ENCODE data around the gene IQCF5. TPM values are rescaled to one million over a fixed set of nuclear protein-coding genes. Genes with fewer than 3 reads are reported as not detected.

The IQCF5 gene
- total RNA-seq (2021) (not detected in 2 replicates), Bru-seq, nascent RNA (not detected), BruChase-seq, experiment 1, labeled RNA remaining after a 2-hour chase (not detected), BruChase-seq, experiment 2, labeled RNA remaining after a 6-hour chase (not detected)
- long read RNA-seq: 0 reads

DNA sequence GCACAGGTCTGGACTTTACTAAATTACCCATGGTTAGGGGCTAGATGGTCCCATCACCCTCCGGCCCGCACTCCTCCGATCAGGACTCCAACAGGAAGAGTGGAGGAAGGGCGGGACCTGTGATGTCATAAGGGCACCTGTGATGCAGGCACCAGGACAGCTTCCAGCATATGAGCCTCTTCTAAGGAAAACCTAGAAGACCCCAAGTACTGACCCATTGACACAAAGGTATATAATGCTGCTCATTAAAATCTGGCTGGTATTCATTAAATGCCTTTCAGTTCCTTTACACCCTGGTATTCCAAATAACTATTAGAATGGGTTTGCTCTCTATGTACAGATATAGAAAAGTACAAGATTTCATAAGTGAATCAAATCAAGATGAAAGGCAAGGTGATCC is at the start of gene IQCF5:
IQCF5 (minus strand) TSS at position 101 of the 400 bp plus-strand sequence; CDS start at position 31, 70 bp downstream.
- H3K4me2 ChIP-seq: peak within 1 kb of the TSS; percentile 40
- CTCF ChIA-PET: no interaction called here
- no peak within 1 kb of the TSS for H3K27ac ChIP-seq

DNA sequence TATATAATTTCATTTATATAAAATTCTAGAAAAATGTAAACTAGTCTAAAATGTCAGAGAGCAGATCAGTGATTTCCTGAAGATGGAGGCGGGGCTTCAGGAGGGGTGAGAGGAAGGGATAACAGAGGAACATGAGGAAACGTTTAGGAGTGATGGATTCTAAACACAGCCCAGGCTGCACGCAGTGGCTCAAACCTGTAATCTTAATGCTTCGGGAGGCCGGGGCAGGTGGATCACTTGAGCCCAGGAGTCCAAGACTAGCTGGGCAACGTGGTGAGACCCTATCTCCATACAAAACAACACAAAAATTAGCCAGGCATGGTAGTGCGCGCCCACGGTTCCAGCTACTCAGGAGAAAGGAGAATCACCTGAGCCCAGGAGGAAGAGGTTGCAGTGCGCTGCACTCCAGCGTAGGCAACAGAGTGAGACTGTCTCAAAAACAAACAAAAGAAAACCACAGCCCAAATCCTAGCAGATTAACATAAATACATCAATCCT is 45.7 kb upstream of the IQCF5 start:
- Histone ChIP-seq H3K36me3 (ENCODE audit: low read depth) (no peaks in the 10 kb centered on the region), H3F3A (ENCODE audit: insufficient read depth, low read depth) (no peaks in the 10 kb centered on the region), H3K9me3 (ENCODE audit: insufficient read depth, low read depth) (no peaks in the 10 kb centered on the region), H2AFZ (no peak overlapping the region), H4K20me1 (ENCODE audit: insufficient read depth) (no peaks in the 10 kb centered on the region), H3K4me1 (replicated peaks; ENCODE audit: insufficient read depth) (no peaks in the 10 kb centered on the region), H3K79me2 (ENCODE audit: low read depth) (no peaks in the 10 kb centered on the region), H3K4me2 (no peak overlapping the region), H3K4me3 (no peak overlapping the region), H3K27ac (no peak overlapping the region), H3K27me3 (ENCODE audit: insufficient read depth, low read depth) (no peaks in the 10 kb centered on the region), H3K9me2 (ENCODE audit: insufficient read depth) (no peaks in the 10 kb centered on the region)
- POLR2A ChIA-PET (ENCODE audit: unreplicated experiment): interaction anchor here (0.5 kb wide), 1 partner anchor 80 kb away, joined by 3 read pairs; no protein-coding TSS in a partner anchor
- intact Hi-C loops (cut with micrococcal nuclease; ENCODE audit: unreplicated experiment): no loop called here
- no peak for DNase-seq
- no peak for TF ChIP-seq EZH2 (IDR thresholded peaks at IDR 0.05; ENCODE audit: low read depth)
- TF ChIP-seq, protein P1, sequence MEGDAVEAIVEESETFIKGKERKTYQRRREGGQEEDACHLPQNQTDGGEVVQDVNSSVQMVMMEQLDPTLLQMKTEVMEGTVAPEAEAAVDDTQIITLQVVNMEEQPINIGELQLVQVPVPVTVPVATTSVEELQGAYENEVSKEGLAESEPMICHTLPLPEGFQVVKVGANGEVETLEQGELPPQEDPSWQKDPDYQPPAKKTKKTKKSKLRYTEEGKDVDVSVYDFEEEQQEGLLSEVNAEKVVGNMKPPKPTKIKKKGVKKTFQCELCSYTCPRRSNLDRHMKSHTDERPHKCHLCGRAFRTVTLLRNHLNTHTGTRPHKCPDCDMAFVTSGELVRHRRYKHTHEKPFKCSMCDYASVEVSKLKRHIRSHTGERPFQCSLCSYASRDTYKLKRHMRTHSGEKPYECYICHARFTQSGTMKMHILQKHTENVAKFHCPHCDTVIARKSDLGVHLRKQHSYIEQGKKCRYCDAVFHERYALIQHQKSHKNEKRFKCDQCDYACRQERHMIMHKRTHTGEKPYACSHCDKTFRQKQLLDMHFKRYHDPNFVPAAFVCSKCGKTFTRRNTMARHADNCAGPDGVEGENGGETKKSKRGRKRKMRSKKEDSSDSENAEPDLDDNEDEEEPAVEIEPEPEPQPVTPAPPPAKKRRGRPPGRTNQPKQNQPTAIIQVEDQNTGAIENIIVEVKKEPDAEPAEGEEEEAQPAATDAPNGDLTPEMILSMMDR (conservative IDR thresholded peaks at IDR 0.05): no peak
- CTCF ChIA-PET: interaction anchor here (0.6 kb wide), 1 partner anchor 494 kb away, joined by 6 read pairs; no protein-coding TSS in a partner anchor
- BruUV-seq (replicated peaks): no TSS peak

More for the DNA sequence above, at the start of gene IQCF5:
- no peaks in the 10 kb centered on the region for H3K9me2 ChIP-seq (ENCODE audit: insufficient read depth)
- H3K36me3 ChIP-seq (ENCODE audit: low read depth): no peaks in the 10 kb centered on the region
- H4K20me1 ChIP-seq (ENCODE audit: insufficient read depth): no peaks in the 10 kb centered on the region
- no peaks in the 10 kb centered on the region for H3F3A ChIP-seq (ENCODE audit: insufficient read depth, low read depth)
- intact Hi-C loops (cut with micrococcal nuclease; ENCODE audit: unreplicated experiment): no loop called here
- H3K4me1 ChIP-seq (replicated peaks; ENCODE audit: insufficient read depth): peaks cover 16% of the 10 kb centered on the region
- H3K27me3 ChIP-seq (ENCODE audit: insufficient read depth, low read depth): no peaks in the 10 kb centered on the region
- H2AFZ ChIP-seq: no peak within 1 kb of the TSS
- DNase-seq: no peak
- BruUV-seq (replicated peaks): no TSS peak
- no peaks in the 10 kb centered on the region for H3K9me3 ChIP-seq (ENCODE audit: insufficient read depth, low read depth)
- H3K4me3 ChIP-seq: no peak within 1 kb of the TSS
- H3K79me2 ChIP-seq (ENCODE audit: low read depth): no peaks in the 10 kb centered on the region
- TF ChIP-seq, protein P1 (conservative IDR thresholded peaks at IDR 0.05): no peak
- no peak for TF ChIP-seq EZH2 (IDR thresholded peaks at IDR 0.05; ENCODE audit: low read depth)
- POLR2A ChIA-PET (ENCODE audit: unreplicated experiment): no interaction called here

DNA sequence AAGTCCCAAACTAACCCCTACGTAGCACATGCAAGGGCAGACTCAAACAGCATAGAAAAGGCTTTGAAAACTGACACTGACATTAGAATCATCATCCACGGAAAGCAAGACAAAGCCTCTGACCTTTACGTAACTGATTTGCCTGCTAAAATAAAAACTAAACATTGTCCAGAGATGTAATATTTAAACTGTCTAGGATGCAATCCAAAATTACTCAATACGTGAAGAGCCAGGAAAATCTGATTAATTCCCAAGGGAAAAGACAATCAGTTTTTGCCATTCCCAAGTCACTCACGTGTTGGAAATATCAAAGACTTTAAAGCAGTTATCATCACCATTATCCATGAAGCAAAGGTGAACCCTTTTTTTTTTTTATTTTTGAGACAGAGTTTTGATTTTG is 41.0 kb upstream of the IQCF5 start:
- H3K27ac ChIP-seq: no peak overlapping the region
- H3K27me3 ChIP-seq (ENCODE audit: insufficient read depth, low read depth): no peaks in the 10 kb centered on the region
- no peak for DNase-seq
- no peaks in the 10 kb centered on the region for H3K79me2 ChIP-seq (ENCODE audit: low read depth)
- H3K4me3 ChIP-seq: no peak overlapping the region
- POLR2A ChIA-PET (ENCODE audit: unreplicated experiment): no interaction called here
- H4K20me1 ChIP-seq (ENCODE audit: insufficient read depth): no peaks in the 10 kb centered on the region
- no peaks in the 10 kb centered on the region for H3K36me3 ChIP-seq (ENCODE audit: low read depth)
- H2AFZ ChIP-seq: no peak overlapping the region
- H3K4me2 ChIP-seq: no peak overlapping the region
- intact Hi-C loops (cut with micrococcal nuclease; ENCODE audit: unreplicated experiment): no loop called here
- CTCF ChIA-PET: no interaction called here
- H3F3A ChIP-seq (ENCODE audit: insufficient read depth, low read depth): no peaks in the 10 kb centered on the region
- H3K9me3 ChIP-seq (ENCODE audit: insufficient read depth, low read depth): no peaks in the 10 kb centered on the region
- H3K4me1 ChIP-seq (replicated peaks; ENCODE audit: insufficient read depth): no peaks in the 10 kb centered on the region
- no peak for TF ChIP-seq EZH2 (IDR thresholded peaks at IDR 0.05; ENCODE audit: low read depth)
- TF ChIP-seq, protein P1 (conservative IDR thresholded peaks at IDR 0.05): no peak
- H3K9me2 ChIP-seq (ENCODE audit: insufficient read depth): no peaks in the 10 kb centered on the region
- BruUV-seq (replicated peaks): no TSS peak
